GM06990 (cell line): ENCODE data around the gene STK35.
"Not testable (repeated sequence)": the region's sequence is repeated elsewhere in the genome, so short reads cannot be mapped to it uniquely, and the experiment has no call there.

Experiments
- DNase-seq: peaks from one replicate; pipeline ENCODE4 v3.0.0-alpha.2; 2011; ENCODE audit not compliant: insufficient read length; ENCODE audit errors: extremely low read depth
- H3K27me3 ChIP-seq: replicated peaks from 2 replicates; pipeline ENCODE4 v1.6.0; 2011; ENCODE audit warnings: low read length; ENCODE audit not compliant: control insufficient read depth, insufficient read depth
- H3K36me3 ChIP-seq: 2 replicates; pipeline ENCODE4 v1.5.1; 2011; ENCODE audit warnings: low read length; ENCODE audit not compliant: control insufficient read depth, insufficient read depth
- H3K4me3 ChIP-seq: replicated peaks from 2 replicates; pipeline ENCODE4 v1.5.1; 2011; ENCODE audit warnings: low read depth, mild to moderate bottlenecking, control low read depth, low read length
- CTCF ChIP-seq: IDR thresholded peaks from 2 replicates; pipeline ENCODE4 v1.5.1; 2011; ENCODE audit warnings: low read length, control low read depth, mild to moderate bottlenecking, inconsistent platforms; ENCODE audit not compliant: insufficient read depth, poor library complexity, severe bottlenecking

STK35 gene

GRCh38 chr20:2183381-2183780, 81.8 kb downstream of the STK35 start:
- no peak overlapping the region for H3K4me3 ChIP-seq
- DNase-seq, result no peak
- H3K36me3 ChIP-seq, result no peaks in the 10 kb centered on the region
- TF ChIP-seq CTCF, result no peak
- no peaks in the 10 kb centered on the region for H3K27me3 ChIP-seq

- not testable (repeated sequence) for DNase-seq, H3K27me3 ChIP-seq, H3K36me3 ChIP-seq
Observed at GRCh38 chr20:2184933-2185332, 83.3 kb downstream of the STK35 start.

GRCh38 chr20:2195614-2196013, 94.0 kb downstream of the STK35 start:
- H3K4me3 ChIP-seq, result no peak overlapping the region
- TF ChIP-seq CTCF, result no peak
- no peak for DNase-seq
- no peaks in the 10 kb centered on the region for H3K36me3 ChIP-seq
- no peaks in the 10 kb centered on the region; the same call in none of the 2 replicates for H3K27me3 ChIP-seq

More at GRCh38 chr20:2184933-2185332, 83.3 kb downstream of the STK35 start:
- not testable (repeated sequence) for H3K4me3 ChIP-seq

GRCh38 chr20:2197166-2197565, 95.5 kb downstream of the STK35 start:
- H3K27me3 ChIP-seq, result no peaks in the 10 kb centered on the region; the same call in none of the 2 replicates
- no peak for TF ChIP-seq CTCF

More at GRCh38 chr20:2197166-2197565, 95.5 kb downstream of the STK35 start:
- no peaks in the 10 kb centered on the region for H3K36me3 ChIP-seq
- DNase-seq, result no peak
- H3K4me3 ChIP-seq, result no peak overlapping the region
